ENCODE data around the gene MKX. TPM values are rescaled to one million over a fixed set of nuclear protein-coding genes. Genes with fewer than 3 reads are reported as not detected.

Gene MKX
- total RNA-seq, 1 donor = 6.5 TPM

GRCh38 chr10:27743877-27744801 is 1.5 kb downstream of the MKX start:
- peaks cover 59% of the 10 kb centered on the region for H3K27me3 ChIP-seq (ENCODE audit: insufficient read depth, low read length)
- H3K27ac ChIP-seq (ENCODE audit: low read depth, low read length) = no peak overlapping the region
- peak; percentile 82 for DNase-seq (ENCODE audit: insufficient read length, low spot score, missing footprints)
- H3K4me1 ChIP-seq (ENCODE audit: insufficient read depth, low read length) = peaks cover 21% of the 10 kb centered on the region
- TF ChIP-seq CTCF (IDR thresholded peaks at IDR 0.05; ENCODE audit: extremely low read depth, low read depth, low read length) = no peak
- H3K79me2 ChIP-seq (ENCODE audit: insufficient read depth, low read length) = no peaks in the 10 kb centered on the region
- H3K9me3 ChIP-seq (ENCODE audit: low read depth, low read length) = no peaks in the 10 kb centered on the region
- peak overlapping the region; percentile 77 for H3K4me3 ChIP-seq (ENCODE audit: insufficient read depth, low read length)
- H4K20me1 ChIP-seq (ENCODE audit: insufficient read depth, low read length) = no peaks in the 10 kb centered on the region
- peak overlapping the region; percentile 87 for H3K4me2 ChIP-seq (ENCODE audit: insufficient read depth, low read length)
- H2AFZ ChIP-seq (ENCODE audit: low read length) = peak overlapping the region; percentile 71
- H3K36me3 ChIP-seq (ENCODE audit: insufficient read depth, low read length) = no peaks in the 10 kb centered on the region

GRCh38 chr10:27743012-27743876 is 2.4 kb downstream of the MKX start:
- peak; percentile 87 for DNase-seq (ENCODE audit: insufficient read length, low spot score, missing footprints)
- H3K27ac ChIP-seq (ENCODE audit: low read depth, low read length) = peak overlapping the region; percentile 56
- H4K20me1 ChIP-seq (ENCODE audit: insufficient read depth, low read length) = no peaks in the 10 kb centered on the region
- peak overlapping the region; percentile 77 for H3K4me3 ChIP-seq (ENCODE audit: insufficient read depth, low read length)
- H2AFZ ChIP-seq (ENCODE audit: low read length) = peak overlapping the region; percentile 71
- H3K79me2 ChIP-seq (ENCODE audit: insufficient read depth, low read length) = no peaks in the 10 kb centered on the region
- H3K4me1 ChIP-seq (ENCODE audit: insufficient read depth, low read length) = peaks cover 21% of the 10 kb centered on the region
- H3K9me3 ChIP-seq (ENCODE audit: low read depth, low read length) = no peaks in the 10 kb centered on the region
- peaks cover 50% of the 10 kb centered on the region for H3K27me3 ChIP-seq (ENCODE audit: insufficient read depth, low read length)
- peak overlapping the region; percentile 87 for H3K4me2 ChIP-seq (ENCODE audit: insufficient read depth, low read length)
- no peak for TF ChIP-seq CTCF (IDR thresholded peaks at IDR 0.05; ENCODE audit: extremely low read depth, low read depth, low read length)
- H3K36me3 ChIP-seq (ENCODE audit: insufficient read depth, low read length) = no peaks in the 10 kb centered on the region

- TF ChIP-seq CTCF (IDR thresholded peaks at IDR 0.05; ENCODE audit: extremely low read depth, low read depth, low read length) = peak; percentile 70
- no peaks in the 10 kb centered on the region for H3K36me3 ChIP-seq (ENCODE audit: insufficient read depth, low read length)
- peak overlapping the region; percentile 87 for H3K4me2 ChIP-seq (ENCODE audit: insufficient read depth, low read length)
- peak overlapping the region; percentile 77 for H3K4me3 ChIP-seq (ENCODE audit: insufficient read depth, low read length)
- peaks cover 42% of the 10 kb centered on the region for H3K27me3 ChIP-seq (ENCODE audit: insufficient read depth, low read length)
- peak; percentile 98 for DNase-seq (ENCODE audit: insufficient read length, low spot score, missing footprints)
- no peaks in the 10 kb centered on the region for H3K79me2 ChIP-seq (ENCODE audit: insufficient read depth, low read length)
- H3K27ac ChIP-seq (ENCODE audit: low read depth, low read length) = peak overlapping the region; percentile 56
- no peaks in the 10 kb centered on the region for H3K9me3 ChIP-seq (ENCODE audit: low read depth, low read length)
- H4K20me1 ChIP-seq (ENCODE audit: insufficient read depth, low read length) = no peaks in the 10 kb centered on the region
- peaks cover 21% of the 10 kb centered on the region for H3K4me1 ChIP-seq (ENCODE audit: insufficient read depth, low read length)
- peak overlapping the region; percentile 71 for H2AFZ ChIP-seq (ENCODE audit: low read length)
These were observed 3.2 kb downstream of the MKX start for GRCh38 chr10:27742195-27743011.
